Body of pancreas (tissue), 4 donors: ENCODE measurements around the gene FLRT1. TPM values are rescaled to one million over a fixed set of nuclear protein-coding genes. Genes with fewer than 3 reads are reported as not detected.

Experiments used
- ATAC-seq: fragments of 150-250 bp; one replicate; pipeline ENCODE4 v1.9.1; 2016
- DNase-seq, 4 donors: peaks; one replicate each; pipeline ENCODE4 v3.0.0-alpha.2; 2019
- H3K27ac ChIP-seq, 4 donors: fragments of 200-600 bp; sonication (generic); 1 replicate in 3 of 4; 2 replicates in 1 of 4; pipeline versions ENCODE4 v1.5.1 to v1.6.1; 2016 to 2019; ENCODE audit warnings: mild to moderate bottlenecking in 1 of 4, mixed read lengths in 1 of 4, moderate library complexity in 1 of 4
- H3K27me3 ChIP-seq, 2 donors: fragments of 200-600 bp; sonication (generic); one replicate each; pipeline ENCODE4 v1.6.0; 2016; ENCODE audit warnings: mild to moderate bottlenecking in 1 of 2
- H3K36me3 ChIP-seq, 2 donors: fragments of 200-600 bp; sonication (generic); replicated peaks in 1 of 2; 2 replicates each; pipeline ENCODE4 v1.5.1; 2016; ENCODE audit warnings: low read depth in 2 of 2; ENCODE audit not compliant: insufficient read depth in 1 of 2
- H3K4me1 ChIP-seq: fragments of 200-600 bp; sonication (generic); one replicate; pipeline ENCODE4 v1.6.0; 2016
- H3K4me3 ChIP-seq, 2 donors: fragments of 200-600 bp; sonication (generic); 1 replicate in 1 of 2; 2 replicates in 1 of 2; pipeline ENCODE4 v1.5.1; 2016 to 2019
- H3K9me3 ChIP-seq, 3 donors: fragments of 200-600 bp; sonication (generic); 1 replicate in 2 of 3; 2 replicates in 1 of 3; pipeline ENCODE4 v1.5.1; 2016
- POLR2A ChIP-seq, 3 donors: fragments of 450-650 bp; IDR thresholded peaks; one replicate each; pipeline ENCODE4 v1.6.1; 2016; ENCODE audit warnings: antibody characterized with exemption in 3 of 3, mild to moderate bottlenecking in 2 of 3
- WGBS, 2 donors: methylation state at CpG; one replicate each; pipeline ENCODE4 v1.1.5; 2017; 5-methylcytosine and 5-hydroxymethylcytosine counted together
- intact Hi-C: fragments of 100-400 bp; cut with DNase I; formaldehyde crosslinking; loops from one replicate; pipeline ENCODE4 v1.15.1; 2023
- total RNA-seq, 2 donors: library from RNA; depleted of rRNA; stranded (reverse); fragments of >200 nt; gene quantifications; one replicate each; pipeline ENCODE4 v1.1.0, GENCODE V29; 2016
- TF ChIP-seq, protein P1 (sequence below), 7 experiments: fragments of 450-650 bp in 4 of 7; fragments of 200-600 bp in 3 of 7; sonication (generic) in 3 of 7; IDR thresholded peaks; one replicate each; pipeline ENCODE4 v1.5.1; 2016 to 2019; ENCODE audit warnings: antibody characterized with exemption in 7 of 7

FLRT1 gene
- total RNA-seq, 2 donors from 2014 or later = 0.26 TPM; not detected in 1

DNA sequence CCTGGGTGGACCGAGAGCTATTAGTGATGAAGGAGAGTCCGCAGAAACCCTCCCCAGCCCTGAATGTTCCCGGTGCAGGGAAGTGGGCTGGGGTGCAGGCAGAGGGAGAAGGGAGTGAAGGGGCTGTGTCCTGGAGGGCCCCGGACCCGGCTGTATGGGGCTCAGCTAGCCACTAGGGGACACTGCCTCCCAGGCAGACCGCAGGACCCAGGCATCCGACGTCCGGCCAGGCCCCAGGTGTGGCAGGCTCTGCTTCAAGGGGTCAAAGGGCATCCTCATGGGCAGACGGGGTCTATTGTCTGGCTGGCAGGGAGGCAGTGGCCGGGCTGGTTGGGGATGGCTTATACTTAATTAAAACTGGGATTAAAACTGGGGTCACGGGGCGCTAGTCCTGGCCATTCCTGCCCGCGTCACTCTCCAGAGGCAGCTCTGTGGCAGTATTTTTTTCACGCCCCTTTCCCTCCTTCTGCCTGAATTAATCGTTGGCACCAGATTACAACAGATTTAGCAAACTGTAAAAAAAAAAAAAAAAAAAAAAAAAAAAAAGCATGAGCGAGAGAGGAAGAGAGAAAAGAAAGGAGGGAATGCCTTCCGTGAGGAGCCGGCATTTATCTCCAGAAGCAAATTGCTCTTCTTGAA is 5.1 kb downstream of the FLRT1 start:
- Histone ChIP-seq H3K27me3 (no peaks in the 10 kb centered on the region), H3K36me3 (no peaks in the 10 kb centered on the region), H3K27ac (no peak overlapping the region), H3K9me3 (no peaks in the 10 kb centered on the region), H3K4me3 (no peak overlapping the region), H3K4me1 (peaks cover 15% of the 10 kb centered on the region)
- WGBS, 2 donors = 66 to 79% methylated on average over 11 to 19 of the region's 20 CpGs
- peak; percentile 11 to 39 (median 26) for DNase-seq
- no peak for ATAC-seq
- TF ChIP-seq, protein P1, sequence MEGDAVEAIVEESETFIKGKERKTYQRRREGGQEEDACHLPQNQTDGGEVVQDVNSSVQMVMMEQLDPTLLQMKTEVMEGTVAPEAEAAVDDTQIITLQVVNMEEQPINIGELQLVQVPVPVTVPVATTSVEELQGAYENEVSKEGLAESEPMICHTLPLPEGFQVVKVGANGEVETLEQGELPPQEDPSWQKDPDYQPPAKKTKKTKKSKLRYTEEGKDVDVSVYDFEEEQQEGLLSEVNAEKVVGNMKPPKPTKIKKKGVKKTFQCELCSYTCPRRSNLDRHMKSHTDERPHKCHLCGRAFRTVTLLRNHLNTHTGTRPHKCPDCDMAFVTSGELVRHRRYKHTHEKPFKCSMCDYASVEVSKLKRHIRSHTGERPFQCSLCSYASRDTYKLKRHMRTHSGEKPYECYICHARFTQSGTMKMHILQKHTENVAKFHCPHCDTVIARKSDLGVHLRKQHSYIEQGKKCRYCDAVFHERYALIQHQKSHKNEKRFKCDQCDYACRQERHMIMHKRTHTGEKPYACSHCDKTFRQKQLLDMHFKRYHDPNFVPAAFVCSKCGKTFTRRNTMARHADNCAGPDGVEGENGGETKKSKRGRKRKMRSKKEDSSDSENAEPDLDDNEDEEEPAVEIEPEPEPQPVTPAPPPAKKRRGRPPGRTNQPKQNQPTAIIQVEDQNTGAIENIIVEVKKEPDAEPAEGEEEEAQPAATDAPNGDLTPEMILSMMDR (IDR thresholded peaks at IDR 0.05) = peak in 6 of 7 experiments; percentile 28 to 57 (median 45)
- TF ChIP-seq POLR2A (IDR thresholded peaks at IDR 0.05) = no peak
- intact Hi-C loops = no loop called here

DNA sequence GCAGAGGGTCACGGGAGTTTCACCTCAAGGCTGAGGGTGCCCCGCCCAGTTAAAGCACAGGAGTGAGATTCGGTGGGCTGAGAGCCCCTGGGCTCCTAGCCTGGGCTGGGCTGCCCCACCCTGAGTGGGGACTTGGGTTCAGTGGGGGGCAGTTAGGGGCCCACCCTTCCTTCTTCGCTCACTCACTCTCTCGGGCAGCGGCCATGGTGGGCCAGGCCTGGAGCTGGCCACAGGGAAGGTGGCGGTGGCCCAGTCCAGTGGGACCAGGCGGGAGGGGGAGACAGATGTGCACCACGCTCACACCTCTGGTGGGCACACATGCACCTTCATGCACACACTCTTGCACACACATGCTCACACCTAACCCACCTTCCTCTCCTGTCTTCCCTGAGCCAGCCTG is 6.1 kb downstream of the FLRT1 start:
- ATAC-seq (no peak), DNase-seq (no peak)
- intact Hi-C loops = no loop called here
- no peaks in the 10 kb centered on the region for H3K9me3 ChIP-seq
- H3K4me3 ChIP-seq = no peak overlapping the region
- WGBS, 2 donors = 94 to 100% methylated on average over 1 to 9 of the region's 9 CpGs
- H3K4me1 ChIP-seq = peaks cover 4% of the 10 kb centered on the region
- no peak overlapping the region for H3K27ac ChIP-seq
- no peaks in the 10 kb centered on the region for H3K36me3 ChIP-seq
- no peaks in the 10 kb centered on the region for H3K27me3 ChIP-seq
- TF ChIP-seq POLR2A (IDR thresholded peaks at IDR 0.05) = no peak
- TF ChIP-seq, protein P1 (IDR thresholded peaks at IDR 0.05) = no peak

DNA sequence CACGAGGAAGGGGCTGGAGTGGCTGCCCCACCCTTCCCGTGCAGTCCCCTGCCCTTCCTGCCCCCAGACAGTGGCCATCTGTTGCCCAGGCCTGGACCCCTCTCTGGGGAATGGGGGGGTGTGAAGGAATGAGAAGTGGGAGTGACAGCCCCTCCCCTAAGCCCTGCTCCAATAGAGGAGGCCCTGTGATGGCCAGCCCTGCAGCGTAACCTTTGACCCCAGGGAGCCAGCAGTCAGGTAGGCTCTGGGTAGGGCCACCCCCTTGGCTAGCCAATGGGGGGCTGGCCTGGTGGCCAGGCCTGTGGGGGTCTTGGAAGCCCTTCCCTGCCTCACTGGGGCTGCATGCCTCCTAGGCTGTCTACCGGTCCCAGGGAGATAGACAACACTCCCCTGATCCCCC is 6.6 kb downstream of the FLRT1 start:
- intact Hi-C loops = no loop called here
- Histone ChIP-seq H3K9me3 (no peaks in the 10 kb centered on the region), H3K4me3 (no peak overlapping the region), H3K27ac (no peak overlapping the region), H3K4me1 (no peaks in the 10 kb centered on the region), H3K36me3 (no peaks in the 10 kb centered on the region), H3K27me3 (no peaks in the 10 kb centered on the region)
- TF ChIP-seq POLR2A (IDR thresholded peaks at IDR 0.05) = no peak
- TF ChIP-seq, protein P1 (IDR thresholded peaks at IDR 0.05) = no peak
- ATAC-seq (no peak), DNase-seq (no peak)
- 83 to 94% methylated on average over 2 to 4 of the region's 4 CpGs for WGBS, 2 donors

DNA sequence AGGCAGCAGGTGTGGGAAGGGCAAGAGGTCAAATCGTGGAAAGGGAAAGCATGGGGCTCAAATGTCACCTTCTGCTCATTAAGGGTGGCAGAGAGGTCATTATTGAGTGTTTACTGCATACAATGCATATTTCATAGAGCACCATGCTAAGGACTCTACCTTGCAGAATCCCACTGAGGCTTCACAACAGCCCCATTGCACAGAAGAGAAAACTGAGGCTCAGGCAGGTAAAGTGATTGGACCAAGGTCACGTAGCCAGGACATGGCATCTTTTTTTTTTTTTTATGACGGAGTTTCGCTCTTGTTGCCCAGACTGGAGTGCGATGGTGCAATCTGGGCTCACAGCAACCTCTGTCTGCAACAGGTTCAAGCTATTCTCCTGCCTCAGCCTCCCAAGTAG is 7.8 kb downstream of the FLRT1 start:
- ATAC-seq = no peak
- 83 to 93% methylated on average over 5 of the region's 5 CpGs for WGBS, 2 donors
- Histone ChIP-seq H3K4me3 (no peak overlapping the region), H3K27ac (no peak overlapping the region), H3K9me3 (no peaks in the 10 kb centered on the region), H3K4me1 (no peaks in the 10 kb centered on the region), H3K27me3 (no peaks in the 10 kb centered on the region), H3K36me3 (no peaks in the 10 kb centered on the region)
- intact Hi-C loops = no loop called here
- TF ChIP-seq POLR2A (IDR thresholded peaks at IDR 0.05) = no peak
- TF ChIP-seq, protein P1 (IDR thresholded peaks at IDR 0.05) = no peak
- no peak for DNase-seq
